Prostate gland (tissue), 2 donors: ENCODE measurements around the gene RNF213.

ENCODE experiments used
- POLR2A ChIP-seq: fragments of 450-650 bp; IDR thresholded peaks from one replicate; pipeline ENCODE4 v1.6.1; 2016; ENCODE audit warnings: antibody characterized with exemption, mild to moderate bottlenecking
- TF ChIP-seq, protein P1 (sequence below), 4 experiments: fragments of 200-600 bp in 2 of 4; fragments of 450-650 bp in 2 of 4; sonication (generic) in 2 of 4; IDR thresholded peaks; 1 replicate in 3 of 4; 2 replicates in 1 of 4; pipeline ENCODE4 v1.5.1; 2016 to 2019; ENCODE audit warnings: antibody characterized with exemption in 4 of 4, mild to moderate bottlenecking in 2 of 4, moderate library complexity in 2 of 4

DNA sequence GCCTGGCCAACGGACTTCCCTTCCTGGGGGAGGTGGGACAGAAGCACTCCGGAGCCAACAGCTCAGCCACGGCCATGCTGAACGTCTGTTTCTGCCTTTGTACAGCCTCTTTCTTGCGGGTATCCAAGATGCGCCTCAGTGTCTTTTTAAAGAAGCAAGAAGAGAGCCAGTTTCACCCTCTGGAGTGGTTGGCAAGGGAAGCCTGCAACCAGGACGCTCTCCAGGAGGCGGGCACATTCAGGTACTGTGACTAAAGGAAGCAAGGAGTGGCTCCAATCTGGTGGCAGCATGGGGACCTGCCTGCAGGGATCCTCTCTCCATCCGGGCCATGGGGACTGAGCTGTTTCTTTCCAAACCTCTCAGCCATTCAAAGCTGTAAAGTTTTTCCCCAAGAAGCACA, 93.7 kb downstream of the RNF213 start:
- TF ChIP-seq, protein P1, sequence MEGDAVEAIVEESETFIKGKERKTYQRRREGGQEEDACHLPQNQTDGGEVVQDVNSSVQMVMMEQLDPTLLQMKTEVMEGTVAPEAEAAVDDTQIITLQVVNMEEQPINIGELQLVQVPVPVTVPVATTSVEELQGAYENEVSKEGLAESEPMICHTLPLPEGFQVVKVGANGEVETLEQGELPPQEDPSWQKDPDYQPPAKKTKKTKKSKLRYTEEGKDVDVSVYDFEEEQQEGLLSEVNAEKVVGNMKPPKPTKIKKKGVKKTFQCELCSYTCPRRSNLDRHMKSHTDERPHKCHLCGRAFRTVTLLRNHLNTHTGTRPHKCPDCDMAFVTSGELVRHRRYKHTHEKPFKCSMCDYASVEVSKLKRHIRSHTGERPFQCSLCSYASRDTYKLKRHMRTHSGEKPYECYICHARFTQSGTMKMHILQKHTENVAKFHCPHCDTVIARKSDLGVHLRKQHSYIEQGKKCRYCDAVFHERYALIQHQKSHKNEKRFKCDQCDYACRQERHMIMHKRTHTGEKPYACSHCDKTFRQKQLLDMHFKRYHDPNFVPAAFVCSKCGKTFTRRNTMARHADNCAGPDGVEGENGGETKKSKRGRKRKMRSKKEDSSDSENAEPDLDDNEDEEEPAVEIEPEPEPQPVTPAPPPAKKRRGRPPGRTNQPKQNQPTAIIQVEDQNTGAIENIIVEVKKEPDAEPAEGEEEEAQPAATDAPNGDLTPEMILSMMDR (IDR thresholded peaks at IDR 0.05): no peak
- TF ChIP-seq POLR2A: no peak
